ENCODE measurements around the gene BCL7B. TPM values are rescaled to one million over a fixed set of nuclear protein-coding genes. Genes with fewer than 3 reads are reported as not detected.

BCL7B gene
- total RNA-seq, 1 experiment from 2014 or later = 37.2 TPM

GRCh38 chr7:73578342-73579128 lies 21.0 kb upstream of the BCL7B start, which contains the start of gene TBL2:
Gene TBL2 (minus strand): TSS chr7:73578579. CDS start chr7:73578549, 30 bp downstream.
- H3K9me2 ChIP-seq (replicated peaks; ENCODE audit: insufficient read depth, low read length) = no peaks in the 10 kb centered on the region
- DNase-seq = peak; percentile 100
- peak within 1 kb of the TSS; percentile 96 for H3K4me3 ChIP-seq (ENCODE audit: low read length)
- peak within 1 kb of the TSS; percentile 55 for H3K27ac ChIP-seq (ENCODE audit: low read length)
- peaks cover 21% of the 10 kb centered on the region for H3K4me1 ChIP-seq (ENCODE audit: low read length)
- peak within 1 kb of the TSS; percentile 96 for H3K9ac ChIP-seq (ENCODE audit: low read length)
- H3K36me3 ChIP-seq (ENCODE audit: insufficient read depth, low read length) = peaks cover 8% of the 10 kb centered on the region; the same call in 1 of the 2 replicates
- no peaks in the 10 kb centered on the region for H3K27me3 ChIP-seq (ENCODE audit: low read length)
- H3K79me2 ChIP-seq (ENCODE audit: low read length) = peaks cover 26% of the 10 kb centered on the region
- no peaks in the 10 kb centered on the region for H3K9me3 ChIP-seq (ENCODE audit: low read length)
- peak within 1 kb of the TSS; percentile 87 for H3K4me2 ChIP-seq (ENCODE audit: low read depth, low read length, poor library complexity, severe bottlenecking)
- no peaks in the 10 kb centered on the region for H4K20me1 ChIP-seq (ENCODE audit: insufficient read depth, low read depth, low read length)
- peak within 1 kb of the TSS; percentile 64 for H2AFZ ChIP-seq (ENCODE audit: low read length)

GRCh38 chr7:73577627-73578341 lies 20.3 kb upstream of the BCL7B start:
- peak overlapping the region; percentile 96 for H3K9ac ChIP-seq (ENCODE audit: low read length)
- H2AFZ ChIP-seq (ENCODE audit: low read length) = 0 out of 2 replicates have a peak overlapping the region, but pooled peaks have one; percentile 28
- peaks cover 21% of the 10 kb centered on the region for H3K4me1 ChIP-seq (ENCODE audit: low read length)
- H3K79me2 ChIP-seq (ENCODE audit: low read length) = peaks cover 26% of the 10 kb centered on the region
- H3K9me3 ChIP-seq (ENCODE audit: low read length) = no peaks in the 10 kb centered on the region
- no peaks in the 10 kb centered on the region for H4K20me1 ChIP-seq (ENCODE audit: insufficient read depth, low read depth, low read length)
- peak overlapping the region; percentile 87 for H3K4me2 ChIP-seq (ENCODE audit: low read depth, low read length, poor library complexity, severe bottlenecking)
- H3K4me3 ChIP-seq (ENCODE audit: low read length) = peak overlapping the region; percentile 96
- peak; percentile 61 for DNase-seq
- no peaks in the 10 kb centered on the region for H3K9me2 ChIP-seq (replicated peaks; ENCODE audit: insufficient read depth, low read length)
- no peaks in the 10 kb centered on the region for H3K27me3 ChIP-seq (ENCODE audit: low read length)
- H3K36me3 ChIP-seq (ENCODE audit: insufficient read depth, low read length) = peaks cover 15% of the 10 kb centered on the region
- peak overlapping the region; percentile 35; the same call in 1 of the 2 replicates for H3K27ac ChIP-seq (ENCODE audit: low read length)

DNA sequence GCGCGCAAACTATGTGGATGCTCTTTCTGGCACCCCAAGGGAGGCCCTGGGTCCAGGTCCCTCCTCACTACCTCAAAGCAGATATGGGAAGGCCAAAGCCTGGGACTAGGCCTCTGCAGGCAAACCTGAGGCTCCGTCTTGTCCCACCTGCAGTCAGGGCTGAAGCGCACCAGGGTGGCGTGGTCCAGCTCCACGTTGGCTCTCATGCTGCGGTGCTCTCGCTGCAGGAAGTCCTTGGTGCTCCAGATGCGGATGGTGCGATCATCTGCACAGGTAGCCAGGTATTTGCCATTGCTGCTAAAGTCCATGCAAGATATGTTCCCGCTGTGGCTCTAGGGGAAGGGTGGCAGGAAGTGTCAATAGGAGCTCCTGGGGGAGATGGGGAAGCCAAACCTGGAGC lies 16.3 kb upstream of the BCL7B start:
- no peaks in the 10 kb centered on the region for H3K9me2 ChIP-seq (replicated peaks; ENCODE audit: insufficient read depth, low read length)
- H3K36me3 ChIP-seq (ENCODE audit: insufficient read depth, low read length) = peaks cover 21% of the 10 kb centered on the region
- H3K9me3 ChIP-seq (ENCODE audit: low read length) = no peaks in the 10 kb centered on the region
- H2AFZ ChIP-seq (ENCODE audit: low read length) = no peak overlapping the region
- H3K4me1 ChIP-seq (ENCODE audit: low read length) = peaks cover 11% of the 10 kb centered on the region
- no peak overlapping the region for H3K27ac ChIP-seq (ENCODE audit: low read length)
- no peak overlapping the region for H3K4me2 ChIP-seq (ENCODE audit: low read depth, low read length, poor library complexity, severe bottlenecking)
- H3K4me3 ChIP-seq (ENCODE audit: low read length) = no peak overlapping the region
- H4K20me1 ChIP-seq (ENCODE audit: insufficient read depth, low read depth, low read length) = no peaks in the 10 kb centered on the region
- peaks cover 26% of the 10 kb centered on the region for H3K79me2 ChIP-seq (ENCODE audit: low read length)
- H3K27me3 ChIP-seq (ENCODE audit: low read length) = no peaks in the 10 kb centered on the region
- DNase-seq = no peak
- H3K9ac ChIP-seq (ENCODE audit: low read length) = no peak overlapping the region

GRCh38 chr7:73573276-73573675 lies 15.8 kb upstream of the BCL7B start:
- no peaks in the 10 kb centered on the region for H4K20me1 ChIP-seq (ENCODE audit: insufficient read depth, low read depth, low read length)
- peaks cover 25% of the 10 kb centered on the region for H3K79me2 ChIP-seq (ENCODE audit: low read length)
- H3K27ac ChIP-seq (ENCODE audit: low read length) = no peak overlapping the region
- H3K4me2 ChIP-seq (ENCODE audit: low read depth, low read length, poor library complexity, severe bottlenecking) = no peak overlapping the region
- H3K9me2 ChIP-seq (replicated peaks; ENCODE audit: insufficient read depth, low read length) = no peaks in the 10 kb centered on the region
- no peak for DNase-seq
- H3K4me3 ChIP-seq (ENCODE audit: low read length) = no peak overlapping the region
- H3K27me3 ChIP-seq (ENCODE audit: low read length) = no peaks in the 10 kb centered on the region
- no peaks in the 10 kb centered on the region for H3K9me3 ChIP-seq (ENCODE audit: low read length)
- no peak overlapping the region for H3K9ac ChIP-seq (ENCODE audit: low read length)
- H2AFZ ChIP-seq (ENCODE audit: low read length) = no peak overlapping the region
- H3K36me3 ChIP-seq (ENCODE audit: insufficient read depth, low read length) = peaks cover 21% of the 10 kb centered on the region
- peaks cover 11% of the 10 kb centered on the region for H3K4me1 ChIP-seq (ENCODE audit: low read length)

- DNase-seq = no peak
- no peaks in the 10 kb centered on the region for H3K27me3 ChIP-seq (ENCODE audit: low read length)
- no peaks in the 10 kb centered on the region for H3K9me2 ChIP-seq (replicated peaks; ENCODE audit: insufficient read depth, low read length)
- no peak overlapping the region for H3K4me3 ChIP-seq (ENCODE audit: low read length)
- H3K4me2 ChIP-seq (ENCODE audit: low read depth, low read length, poor library complexity, severe bottlenecking) = no peak overlapping the region
- H3K36me3 ChIP-seq (ENCODE audit: insufficient read depth, low read length) = peaks cover 21% of the 10 kb centered on the region
- H3K9ac ChIP-seq (ENCODE audit: low read length) = no peak overlapping the region
- H4K20me1 ChIP-seq (ENCODE audit: insufficient read depth, low read depth, low read length) = no peaks in the 10 kb centered on the region
- no peaks in the 10 kb centered on the region for H3K9me3 ChIP-seq (ENCODE audit: low read length)
- H3K4me1 ChIP-seq (ENCODE audit: low read length) = peaks cover 11% of the 10 kb centered on the region
- no peak overlapping the region for H3K27ac ChIP-seq (ENCODE audit: low read length)
- H2AFZ ChIP-seq (ENCODE audit: low read length) = no peak overlapping the region
- H3K79me2 ChIP-seq (ENCODE audit: low read length) = peaks cover 20% of the 10 kb centered on the region
These were observed 15.3 kb upstream of the BCL7B start for GRCh38 chr7:73572767-73573186.

DNA sequence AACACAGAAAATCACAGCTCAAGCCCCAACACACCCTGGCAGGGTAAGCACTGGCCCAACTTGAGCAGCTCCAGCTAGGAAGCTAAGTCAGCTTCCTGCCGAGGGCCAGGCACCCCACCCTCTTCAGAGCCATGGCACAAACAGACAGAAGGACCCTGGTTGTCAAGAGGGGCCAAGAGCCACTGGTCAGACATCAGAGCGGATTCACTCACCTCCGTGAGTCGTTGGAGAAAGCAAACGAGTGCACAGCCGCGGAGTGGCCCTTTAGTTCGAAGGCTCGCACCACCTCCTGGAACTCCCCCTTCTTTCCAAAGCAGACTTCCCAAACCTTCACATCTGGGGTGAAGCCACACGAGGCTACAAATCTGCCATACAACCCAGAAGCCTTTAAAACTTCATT lies 13.5 kb upstream of the BCL7B start:
- H3K4me2 ChIP-seq (ENCODE audit: low read depth, low read length, poor library complexity, severe bottlenecking) = no peak overlapping the region
- no peak overlapping the region for H2AFZ ChIP-seq (ENCODE audit: low read length)
- no peaks in the 10 kb centered on the region for H3K9me2 ChIP-seq (replicated peaks; ENCODE audit: insufficient read depth, low read length)
- H3K27ac ChIP-seq (ENCODE audit: low read length) = no peak overlapping the region
- no peaks in the 10 kb centered on the region for H3K27me3 ChIP-seq (ENCODE audit: low read length)
- no peaks in the 10 kb centered on the region for H3K9me3 ChIP-seq (ENCODE audit: low read length)
- peaks cover 21% of the 10 kb centered on the region for H3K36me3 ChIP-seq (ENCODE audit: insufficient read depth, low read length)
- no peak for DNase-seq
- H4K20me1 ChIP-seq (ENCODE audit: insufficient read depth, low read depth, low read length) = no peaks in the 10 kb centered on the region
- H3K79me2 ChIP-seq (ENCODE audit: low read length) = peaks cover 5% of the 10 kb centered on the region; the same call in 1 of the 2 replicates
- no peak overlapping the region for H3K4me3 ChIP-seq (ENCODE audit: low read length)
- no peaks in the 10 kb centered on the region for H3K4me1 ChIP-seq (ENCODE audit: low read length)
- no peak overlapping the region for H3K9ac ChIP-seq (ENCODE audit: low read length)

DNA sequence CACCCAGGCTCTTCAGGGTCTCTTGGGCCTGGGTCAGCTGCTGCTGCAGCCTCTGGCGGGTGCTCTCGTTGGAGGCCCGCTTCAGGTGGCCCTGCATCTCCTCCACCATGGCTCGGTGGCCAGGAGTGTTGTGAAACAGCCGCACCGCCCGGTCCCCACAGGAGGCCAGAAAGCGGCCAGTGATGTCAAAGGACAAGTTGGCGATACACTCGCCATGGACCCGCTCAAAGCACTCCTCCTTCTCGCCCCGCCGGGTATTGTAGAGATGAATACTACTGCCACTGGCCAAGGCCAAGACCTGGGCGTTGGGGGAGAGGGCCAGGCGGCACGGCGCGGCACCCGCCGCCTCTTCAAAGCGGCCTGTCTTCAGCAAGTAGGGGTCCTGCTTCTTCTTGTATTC lies 13.0 kb upstream of the BCL7B start:
- peaks cover 21% of the 10 kb centered on the region for H3K36me3 ChIP-seq (ENCODE audit: insufficient read depth, low read length)
- no peaks in the 10 kb centered on the region for H3K4me1 ChIP-seq (ENCODE audit: low read length)
- H2AFZ ChIP-seq (ENCODE audit: low read length) = no peak overlapping the region
- no peak overlapping the region for H3K9ac ChIP-seq (ENCODE audit: low read length)
- H3K9me2 ChIP-seq (replicated peaks; ENCODE audit: insufficient read depth, low read length) = no peaks in the 10 kb centered on the region
- no peaks in the 10 kb centered on the region for H4K20me1 ChIP-seq (ENCODE audit: insufficient read depth, low read depth, low read length)
- no peaks in the 10 kb centered on the region for H3K9me3 ChIP-seq (ENCODE audit: low read length)
- no peak overlapping the region for H3K4me3 ChIP-seq (ENCODE audit: low read length)
- no peak overlapping the region for H3K4me2 ChIP-seq (ENCODE audit: low read depth, low read length, poor library complexity, severe bottlenecking)
- no peak overlapping the region for H3K27ac ChIP-seq (ENCODE audit: low read length)
- H3K79me2 ChIP-seq (ENCODE audit: low read length) = peaks cover 3% of the 10 kb centered on the region; the same call in 1 of the 2 replicates
- H3K27me3 ChIP-seq (ENCODE audit: low read length) = no peaks in the 10 kb centered on the region
- DNase-seq = no peak

- no peak overlapping the region for H2AFZ ChIP-seq (ENCODE audit: low read length)
- no peak for DNase-seq
- no peak overlapping the region for H3K27ac ChIP-seq (ENCODE audit: low read length)
- no peak overlapping the region for H3K4me3 ChIP-seq (ENCODE audit: low read length)
- no peak overlapping the region for H3K9ac ChIP-seq (ENCODE audit: low read length)
- H3K36me3 ChIP-seq (ENCODE audit: insufficient read depth, low read length) = peaks cover 15% of the 10 kb centered on the region
- no peak overlapping the region for H3K4me2 ChIP-seq (ENCODE audit: low read depth, low read length, poor library complexity, severe bottlenecking)
- no peaks in the 10 kb centered on the region for H3K79me2 ChIP-seq (ENCODE audit: low read length)
- H3K27me3 ChIP-seq (ENCODE audit: low read length) = no peaks in the 10 kb centered on the region
- no peaks in the 10 kb centered on the region for H3K4me1 ChIP-seq (ENCODE audit: low read length)
- H3K9me2 ChIP-seq (replicated peaks; ENCODE audit: insufficient read depth, low read length) = no peaks in the 10 kb centered on the region
- H3K9me3 ChIP-seq (ENCODE audit: low read length) = no peaks in the 10 kb centered on the region
- no peaks in the 10 kb centered on the region for H4K20me1 ChIP-seq (ENCODE audit: insufficient read depth, low read depth, low read length)
These were observed 11.6 kb upstream of the BCL7B start for GRCh38 chr7:73569042-73569608.
